ENCODE data around the gene G6PC2. TPM values are rescaled to one million over a fixed set of nuclear protein-coding genes. Genes with fewer than 3 reads are reported as not detected.

Gene G6PC2, protein sequence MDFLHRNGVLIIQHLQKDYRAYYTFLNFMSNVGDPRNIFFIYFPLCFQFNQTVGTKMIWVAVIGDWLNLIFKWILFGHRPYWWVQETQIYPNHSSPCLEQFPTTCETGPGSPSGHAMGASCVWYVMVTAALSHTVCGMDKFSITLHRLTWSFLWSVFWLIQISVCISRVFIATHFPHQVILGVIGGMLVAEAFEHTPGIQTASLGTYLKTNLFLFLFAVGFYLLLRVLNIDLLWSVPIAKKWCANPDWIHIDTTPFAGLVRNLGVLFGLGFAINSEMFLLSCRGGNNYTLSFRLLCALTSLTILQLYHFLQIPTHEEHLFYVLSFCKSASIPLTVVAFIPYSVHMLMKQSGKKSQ
- total RNA-seq (not detected in 2 replicates), polyA plus RNA-seq (not detected in 2 replicates)

DNA sequence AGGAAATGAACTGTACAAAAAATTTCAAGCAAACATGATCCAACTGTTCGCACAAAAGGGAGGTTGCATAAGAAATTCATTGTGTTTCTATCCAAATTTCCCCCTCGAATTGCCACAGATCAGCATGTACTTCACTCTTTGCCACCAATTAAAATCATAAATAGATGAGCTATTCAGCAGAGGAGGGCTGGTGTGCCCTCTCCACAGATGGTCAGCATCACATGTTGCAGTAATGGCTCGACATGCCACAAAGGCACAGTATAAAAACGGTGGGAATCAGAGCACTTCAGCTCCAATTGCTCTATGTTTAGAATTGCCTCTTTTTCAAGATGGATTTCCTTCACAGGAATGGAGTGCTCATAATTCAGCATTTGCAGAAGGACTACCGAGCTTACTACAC lies at the start of gene G6PC2:
G6PC2 (plus strand) TSS at position 289 of the 400 bp plus-strand sequence; CDS start at position 330, 41 bp downstream.
- no peak within 1 kb of the TSS for H3K27ac ChIP-seq
- no peaks in the 10 kb centered on the region for H3K4me1 ChIP-seq (ENCODE audit: low read depth)
- no peaks in the 10 kb centered on the region for H3K27me3 ChIP-seq
- DNase-seq (ENCODE audit: low read depth in 1 of 2, low spot score in 1 of 2): no peak
- TF ChIP-seq, protein P1, sequence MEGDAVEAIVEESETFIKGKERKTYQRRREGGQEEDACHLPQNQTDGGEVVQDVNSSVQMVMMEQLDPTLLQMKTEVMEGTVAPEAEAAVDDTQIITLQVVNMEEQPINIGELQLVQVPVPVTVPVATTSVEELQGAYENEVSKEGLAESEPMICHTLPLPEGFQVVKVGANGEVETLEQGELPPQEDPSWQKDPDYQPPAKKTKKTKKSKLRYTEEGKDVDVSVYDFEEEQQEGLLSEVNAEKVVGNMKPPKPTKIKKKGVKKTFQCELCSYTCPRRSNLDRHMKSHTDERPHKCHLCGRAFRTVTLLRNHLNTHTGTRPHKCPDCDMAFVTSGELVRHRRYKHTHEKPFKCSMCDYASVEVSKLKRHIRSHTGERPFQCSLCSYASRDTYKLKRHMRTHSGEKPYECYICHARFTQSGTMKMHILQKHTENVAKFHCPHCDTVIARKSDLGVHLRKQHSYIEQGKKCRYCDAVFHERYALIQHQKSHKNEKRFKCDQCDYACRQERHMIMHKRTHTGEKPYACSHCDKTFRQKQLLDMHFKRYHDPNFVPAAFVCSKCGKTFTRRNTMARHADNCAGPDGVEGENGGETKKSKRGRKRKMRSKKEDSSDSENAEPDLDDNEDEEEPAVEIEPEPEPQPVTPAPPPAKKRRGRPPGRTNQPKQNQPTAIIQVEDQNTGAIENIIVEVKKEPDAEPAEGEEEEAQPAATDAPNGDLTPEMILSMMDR (IDR thresholded peaks at IDR 0.05; ENCODE audit: low read depth, low read length): no peak
- no peak within 1 kb of the TSS for H3K4me3 ChIP-seq
- no peaks in the 10 kb centered on the region for H3K36me3 ChIP-seq
- no peaks in the 10 kb centered on the region for H3K9me3 ChIP-seq (ENCODE audit: low read depth)

DNA sequence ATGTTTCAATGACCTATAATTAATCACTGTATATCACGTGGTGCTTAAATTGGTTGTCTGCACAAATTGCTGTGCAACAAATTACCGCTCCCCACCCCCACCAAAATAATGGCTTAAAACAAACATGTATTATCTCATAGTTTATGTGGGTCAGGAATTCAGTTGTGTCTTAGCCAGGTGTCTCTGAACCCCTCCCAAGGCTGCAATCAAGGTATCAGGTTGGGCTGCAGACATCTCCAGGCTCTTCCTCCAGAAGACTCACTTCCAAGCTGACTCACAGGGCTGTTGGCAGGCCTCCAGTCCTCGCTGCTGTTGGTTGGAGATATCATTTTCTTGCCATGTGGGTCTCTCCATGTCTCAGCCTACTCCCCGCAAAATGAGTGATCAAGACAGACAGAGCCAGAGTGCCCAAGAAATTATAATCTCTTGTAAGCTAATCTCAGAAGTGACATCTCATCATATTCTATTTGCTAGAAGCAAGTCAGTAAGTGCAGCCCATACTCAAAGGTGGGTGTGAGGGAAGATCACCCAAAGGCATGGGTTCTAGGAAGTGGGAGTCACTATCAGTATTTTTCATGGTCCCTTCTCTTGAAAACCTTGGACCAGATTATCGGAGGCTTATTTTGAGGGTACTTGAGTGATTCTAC lies 49.3 kb upstream of the G6PC2 start:
- TF ChIP-seq, protein P1 (IDR thresholded peaks at IDR 0.05; ENCODE audit: low read depth, low read length): no peak

DNA sequence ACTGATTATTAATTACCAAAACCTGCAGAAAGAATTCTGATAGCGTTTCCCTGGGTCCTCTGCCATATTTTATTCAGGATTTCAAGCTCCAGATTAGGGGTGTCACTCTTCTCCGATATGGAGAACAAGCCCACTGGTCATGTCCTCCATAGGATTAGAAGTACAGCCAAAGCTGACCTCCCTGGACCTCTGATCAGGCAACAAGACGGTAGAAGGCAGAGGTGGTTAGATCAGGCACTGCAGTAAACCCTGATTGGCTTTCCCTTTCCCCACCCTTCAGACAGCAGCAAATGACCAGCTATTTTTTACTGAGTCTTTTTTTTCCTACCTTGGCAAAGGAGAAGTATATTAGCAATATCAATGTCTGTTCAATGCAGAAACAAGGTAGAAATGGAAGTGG lies 48.6 kb upstream of the G6PC2 start:
- H3K27ac ChIP-seq: no peak overlapping the region
- no peak overlapping the region for H3K4me3 ChIP-seq
- H3K4me1 ChIP-seq (ENCODE audit: low read depth): peaks cover 8% of the 10 kb centered on the region
- TF ChIP-seq, protein P1 (IDR thresholded peaks at IDR 0.05; ENCODE audit: low read depth, low read length): no peak
- DNase-seq (ENCODE audit: low read depth in 1 of 2, low spot score in 1 of 2): no peak
- H3K36me3 ChIP-seq: no peaks in the 10 kb centered on the region
- no peaks in the 10 kb centered on the region for H3K9me3 ChIP-seq (ENCODE audit: low read depth)
- H3K27me3 ChIP-seq: no peaks in the 10 kb centered on the region

More for the DNA sequence above, 49.3 kb upstream of the G6PC2 start:
- Histone ChIP-seq H3K9me3 (ENCODE audit: low read depth) (no peaks in the 10 kb centered on the region), H3K27me3 (no peaks in the 10 kb centered on the region), H3K4me3 (no peak overlapping the region), H3K27ac (no peak overlapping the region), H3K4me1 (ENCODE audit: low read depth) (peaks cover 4% of the 10 kb centered on the region), H3K36me3 (no peaks in the 10 kb centered on the region)
- DNase-seq (ENCODE audit: low read depth in 1 of 2, low spot score in 1 of 2): peak in 1 of 2 donors; percentile 83

DNA sequence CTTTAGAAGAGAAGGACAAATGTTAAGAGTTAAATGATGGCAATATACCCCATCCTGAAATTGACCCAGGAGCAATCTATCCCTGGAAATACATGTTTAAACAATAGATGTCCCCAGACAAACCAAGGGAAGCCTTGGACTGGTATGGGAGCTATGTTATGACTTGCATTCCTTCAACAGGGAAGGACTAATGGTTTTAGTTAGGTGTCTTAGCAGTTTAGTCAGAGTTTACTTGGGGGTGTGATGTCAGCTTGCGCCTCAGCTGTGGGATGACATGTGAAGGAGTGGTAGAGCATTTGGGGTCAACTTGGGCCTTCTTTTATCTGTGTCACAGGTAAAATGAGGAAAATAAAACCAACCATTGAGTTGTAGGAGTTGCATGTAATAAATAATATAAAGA lies 47.6 kb upstream of the G6PC2 start:
- Histone ChIP-seq H3K36me3 (no peaks in the 10 kb centered on the region), H3K27me3 (no peaks in the 10 kb centered on the region), H3K9me3 (ENCODE audit: low read depth) (no peaks in the 10 kb centered on the region), H3K4me3 (no peak overlapping the region), H3K4me1 (ENCODE audit: low read depth) (peaks cover 8% of the 10 kb centered on the region), H3K27ac (no peak overlapping the region)
- TF ChIP-seq, protein P1 (IDR thresholded peaks at IDR 0.05; ENCODE audit: low read depth, low read length): no peak
- no peak for DNase-seq (ENCODE audit: low read depth in 1 of 2, low spot score in 1 of 2)

DNA sequence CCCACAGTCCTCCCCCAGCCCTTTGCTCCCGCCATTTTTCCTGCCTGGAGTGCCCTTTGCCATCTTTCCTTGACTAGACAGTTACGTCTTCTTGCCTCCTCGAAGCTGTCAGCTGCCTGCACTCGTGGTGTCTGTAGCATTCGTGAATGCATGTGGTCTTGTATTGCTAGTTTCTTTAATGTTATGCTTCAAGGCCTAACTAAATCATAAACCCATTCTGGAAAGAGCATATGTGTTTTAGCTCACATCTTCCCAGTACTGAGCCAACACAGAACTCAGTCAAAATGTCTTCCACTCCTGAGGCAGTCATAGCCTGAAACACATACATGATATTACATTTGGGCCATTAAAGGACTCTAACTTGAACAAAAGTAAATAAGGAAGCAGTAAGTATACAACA lies 46.4 kb upstream of the G6PC2 start:
- no peak for DNase-seq (ENCODE audit: low read depth in 1 of 2, low spot score in 1 of 2)
- Histone ChIP-seq H3K4me1 (ENCODE audit: low read depth) (peaks cover 8% of the 10 kb centered on the region), H3K36me3 (no peaks in the 10 kb centered on the region), H3K27me3 (no peaks in the 10 kb centered on the region), H3K27ac (no peak overlapping the region), H3K4me3 (no peak overlapping the region), H3K9me3 (ENCODE audit: low read depth) (no peaks in the 10 kb centered on the region)
- TF ChIP-seq, protein P1 (IDR thresholded peaks at IDR 0.05; ENCODE audit: low read depth, low read length): no peak

Data from cardiac muscle cell (in vitro differentiated cells and primary cell).